Activated T-cell treated with anti-CD3 and anti-CD28 coated beads, Interleukin-2, amount 50 U/mL, for 4 hours (primary cell): ENCODE data around the gene GMDS. TPM values are rescaled to one million over a fixed set of nuclear protein-coding genes. Genes with fewer than 3 reads are reported as not detected.
A peak's percentile ranks its signal among the peaks of the same experiment; 100 is the strongest.

ENCODE experiments used
- ATAC-seq, 2 donors: fragments of 200-7000 bp; cut with Tn5 transposase; one replicate each; pipeline ENCODE4 v1.10.0; 2021
- DNase-seq: peaks from one replicate; pipeline ENCODE4 v3.0.0-alpha.2; 2020
- H3K27me3 Mint-ChIP-seq: one replicate; pipeline ENCODE4 v1.8.0; 2021; ENCODE audit warnings: low read depth, mixed read lengths
- H3K36me3 Mint-ChIP-seq: one replicate; pipeline ENCODE4 v1.8.0; 2022; ENCODE audit warnings: mixed read lengths; ENCODE audit not compliant: insufficient read depth
- H3K4me1 Mint-ChIP-seq: one replicate; pipeline ENCODE4 v1.8.0; 2021; ENCODE audit warnings: low read depth, mixed read lengths
- H3K4me3 Mint-ChIP-seq: one replicate; pipeline ENCODE4 v1.8.0; 2021; ENCODE audit warnings: mild to moderate bottlenecking, moderate library complexity, mixed read lengths
- H3K9me3 Mint-ChIP-seq: one replicate; pipeline ENCODE4 v1.8.0; 2021; ENCODE audit warnings: mixed read lengths
- total RNA-seq, 3 donors: library from RNA; stranded (reverse); gene quantifications; one replicate each; pipeline ENCODE4 v1.2.1, GENCODE V29; 2021

The GMDS gene
- total RNA-seq, 3 donors from 2014 or later, result 38.9 to 48.0 (median 43.9) TPM

- Mint-ChIP-seq H3K36me3 (peaks cover 13% of the 10 kb centered on the region), H3K4me1 (peaks cover 10% of the 10 kb centered on the region), H3K4me3 (no peak overlapping the region), H3K27me3 (no peaks in the 10 kb centered on the region), H3K9me3 (no peaks in the 10 kb centered on the region)
- no peak for DNase-seq
- ATAC-seq, result no peak
Observed at GRCh38 chr6:1912731-1913130, 332.7 kb downstream of the GMDS start.

- Mint-ChIP-seq H3K27me3 (no peaks in the 10 kb centered on the region), H3K36me3 (peaks cover 15% of the 10 kb centered on the region), H3K4me3 (no peak overlapping the region)
Observed at GRCh38 chr6:1911474-1911873, 333.9 kb downstream of the GMDS start.

GRCh38 chr6:1910621-1911407 is 334.6 kb downstream of the GMDS start:
- Mint-ChIP-seq H3K4me3 (no peak overlapping the region), H3K9me3 (no peaks in the 10 kb centered on the region), H3K36me3 (peaks cover 15% of the 10 kb centered on the region), H3K27me3 (no peaks in the 10 kb centered on the region), H3K4me1 (no peaks in the 10 kb centered on the region)
- no peak for DNase-seq
- ATAC-seq, result no peak

More at GRCh38 chr6:1911474-1911873, 333.9 kb downstream of the GMDS start:
- Mint-ChIP-seq H3K9me3 (no peaks in the 10 kb centered on the region), H3K4me1 (no peaks in the 10 kb centered on the region)
- DNase-seq (no peak), ATAC-seq (no peak)

- DNase-seq, result no peak
- H3K4me3 Mint-ChIP-seq, result no peak overlapping the region
- no peaks in the 10 kb centered on the region for H3K27me3 Mint-ChIP-seq
- H3K4me1 Mint-ChIP-seq, result no peaks in the 10 kb centered on the region
- no peaks in the 10 kb centered on the region for H3K9me3 Mint-ChIP-seq
- ATAC-seq, result no peak
- H3K36me3 Mint-ChIP-seq, result peaks cover 17% of the 10 kb centered on the region
Observed at GRCh38 chr6:1908784-1909183, 336.6 kb downstream of the GMDS start.

- ATAC-seq (no peak), DNase-seq (no peak)
- H3K36me3 Mint-ChIP-seq, result peaks cover 17% of the 10 kb centered on the region
- H3K27me3 Mint-ChIP-seq, result no peaks in the 10 kb centered on the region
- H3K9me3 Mint-ChIP-seq, result no peaks in the 10 kb centered on the region
- H3K4me3 Mint-ChIP-seq, result no peak overlapping the region
- H3K4me1 Mint-ChIP-seq, result no peaks in the 10 kb centered on the region
Observed at GRCh38 chr6:1906609-1907008, 338.8 kb downstream of the GMDS start.

- no peaks in the 10 kb centered on the region for H3K4me1 Mint-ChIP-seq
- H3K9me3 Mint-ChIP-seq, result no peaks in the 10 kb centered on the region
- no peak overlapping the region for H3K4me3 Mint-ChIP-seq
- H3K36me3 Mint-ChIP-seq, result peaks cover 17% of the 10 kb centered on the region
- ATAC-seq (no peak), DNase-seq (no peak)
- H3K27me3 Mint-ChIP-seq, result no peaks in the 10 kb centered on the region
Observed at GRCh38 chr6:1906014-1906413, 339.4 kb downstream of the GMDS start.

GRCh38 chr6:1904898-1905297 is 340.5 kb downstream of the GMDS start:
- Mint-ChIP-seq H3K36me3 (peaks cover 17% of the 10 kb centered on the region), H3K4me3 (no peak overlapping the region), H3K9me3 (no peaks in the 10 kb centered on the region), H3K27me3 (no peaks in the 10 kb centered on the region), H3K4me1 (no peaks in the 10 kb centered on the region)
- ATAC-seq (no peak), DNase-seq (no peak)

- Mint-ChIP-seq H3K27me3 (no peaks in the 10 kb centered on the region), H3K9me3 (no peaks in the 10 kb centered on the region), H3K4me3 (no peak overlapping the region), H3K4me1 (no peaks in the 10 kb centered on the region), H3K36me3 (peaks cover 13% of the 10 kb centered on the region)
- no peak for ATAC-seq
- DNase-seq, result no peak
Observed at GRCh38 chr6:1904466-1904799, 341.0 kb downstream of the GMDS start.

GRCh38 chr6:1903780-1904465 is 341.5 kb downstream of the GMDS start:
- Mint-ChIP-seq H3K4me1 (no peaks in the 10 kb centered on the region), H3K9me3 (no peaks in the 10 kb centered on the region), H3K4me3 (no peak overlapping the region), H3K36me3 (peaks cover 8% of the 10 kb centered on the region), H3K27me3 (no peaks in the 10 kb centered on the region)
- ATAC-seq (no peak), DNase-seq (no peak)

GRCh38 chr6:1901556-1901955 is 343.8 kb downstream of the GMDS start:
- peak in 1 of 2 donors; percentile 43 for ATAC-seq
- no peaks in the 10 kb centered on the region for H3K9me3 Mint-ChIP-seq
- no peak for DNase-seq
- peaks cover 6% of the 10 kb centered on the region for H3K36me3 Mint-ChIP-seq
- H3K4me3 Mint-ChIP-seq, result no peak overlapping the region
- no peaks in the 10 kb centered on the region for H3K27me3 Mint-ChIP-seq
- H3K4me1 Mint-ChIP-seq, result no peaks in the 10 kb centered on the region

- no peak overlapping the region for H3K4me3 Mint-ChIP-seq
- no peaks in the 10 kb centered on the region for H3K27me3 Mint-ChIP-seq
- peaks cover 14% of the 10 kb centered on the region for H3K36me3 Mint-ChIP-seq
- ATAC-seq (no peak), DNase-seq (no peak)
- no peaks in the 10 kb centered on the region for H3K4me1 Mint-ChIP-seq
- H3K9me3 Mint-ChIP-seq, result no peaks in the 10 kb centered on the region
Observed at GRCh38 chr6:1896897-1897296, 348.5 kb downstream of the GMDS start.

GRCh38 chr6:1895721-1896120 is 349.7 kb downstream of the GMDS start:
- Mint-ChIP-seq H3K36me3 (peaks cover 17% of the 10 kb centered on the region), H3K4me3 (no peak overlapping the region), H3K9me3 (no peaks in the 10 kb centered on the region), H3K27me3 (no peaks in the 10 kb centered on the region), H3K4me1 (peaks cover 5% of the 10 kb centered on the region)
- DNase-seq (no peak), ATAC-seq (no peak)

- Mint-ChIP-seq H3K36me3 (peaks cover 17% of the 10 kb centered on the region), H3K9me3 (peaks cover 5% of the 10 kb centered on the region), H3K4me3 (no peak overlapping the region), H3K27me3 (no peaks in the 10 kb centered on the region), H3K4me1 (peaks cover 10% of the 10 kb centered on the region)
- ATAC-seq, result no peak
- DNase-seq, result no peak
Observed at GRCh38 chr6:1894954-1895353, 350.5 kb downstream of the GMDS start.

GRCh38 chr6:1893470-1894130 is 351.8 kb downstream of the GMDS start:
- ATAC-seq (no peak), DNase-seq (no peak)
- peaks cover 10% of the 10 kb centered on the region for H3K4me1 Mint-ChIP-seq
- H3K4me3 Mint-ChIP-seq, result no peak overlapping the region
- H3K27me3 Mint-ChIP-seq, result no peaks in the 10 kb centered on the region
- H3K9me3 Mint-ChIP-seq, result peaks cover 5% of the 10 kb centered on the region
- H3K36me3 Mint-ChIP-seq, result peaks cover 17% of the 10 kb centered on the region

- no peaks in the 10 kb centered on the region for H3K27me3 Mint-ChIP-seq
- no peak for DNase-seq
- peaks cover 10% of the 10 kb centered on the region for H3K4me1 Mint-ChIP-seq
- peaks cover 5% of the 10 kb centered on the region for H3K9me3 Mint-ChIP-seq
- no peak for ATAC-seq
- no peak overlapping the region for H3K4me3 Mint-ChIP-seq
- H3K36me3 Mint-ChIP-seq, result peaks cover 17% of the 10 kb centered on the region
Observed at GRCh38 chr6:1892716-1893115, 352.7 kb downstream of the GMDS start.
